GM06990 (cell line): ENCODE data around the gene TUBE1.

Experiments used
- DNase-seq: peaks from one replicate; pipeline ENCODE4 v3.0.0-alpha.2; 2011; ENCODE audit not compliant: insufficient read length; ENCODE audit errors: extremely low read depth
- H3K27me3 ChIP-seq: replicated peaks from 2 replicates; pipeline ENCODE4 v1.6.0; 2011; ENCODE audit warnings: low read length; ENCODE audit not compliant: control insufficient read depth, insufficient read depth
- H3K36me3 ChIP-seq: 2 replicates; pipeline ENCODE4 v1.5.1; 2011; ENCODE audit warnings: low read length; ENCODE audit not compliant: control insufficient read depth, insufficient read depth
- H3K4me3 ChIP-seq: replicated peaks from 2 replicates; pipeline ENCODE4 v1.5.1; 2011; ENCODE audit warnings: low read depth, mild to moderate bottlenecking, control low read depth, low read length
- TF ChIP-seq, protein P1 (sequence below): IDR thresholded peaks from 2 replicates; pipeline ENCODE4 v1.5.1; 2011; ENCODE audit warnings: low read length, control low read depth, mild to moderate bottlenecking, inconsistent platforms; ENCODE audit not compliant: insufficient read depth, poor library complexity, severe bottlenecking

Gene TUBE1

DNA sequence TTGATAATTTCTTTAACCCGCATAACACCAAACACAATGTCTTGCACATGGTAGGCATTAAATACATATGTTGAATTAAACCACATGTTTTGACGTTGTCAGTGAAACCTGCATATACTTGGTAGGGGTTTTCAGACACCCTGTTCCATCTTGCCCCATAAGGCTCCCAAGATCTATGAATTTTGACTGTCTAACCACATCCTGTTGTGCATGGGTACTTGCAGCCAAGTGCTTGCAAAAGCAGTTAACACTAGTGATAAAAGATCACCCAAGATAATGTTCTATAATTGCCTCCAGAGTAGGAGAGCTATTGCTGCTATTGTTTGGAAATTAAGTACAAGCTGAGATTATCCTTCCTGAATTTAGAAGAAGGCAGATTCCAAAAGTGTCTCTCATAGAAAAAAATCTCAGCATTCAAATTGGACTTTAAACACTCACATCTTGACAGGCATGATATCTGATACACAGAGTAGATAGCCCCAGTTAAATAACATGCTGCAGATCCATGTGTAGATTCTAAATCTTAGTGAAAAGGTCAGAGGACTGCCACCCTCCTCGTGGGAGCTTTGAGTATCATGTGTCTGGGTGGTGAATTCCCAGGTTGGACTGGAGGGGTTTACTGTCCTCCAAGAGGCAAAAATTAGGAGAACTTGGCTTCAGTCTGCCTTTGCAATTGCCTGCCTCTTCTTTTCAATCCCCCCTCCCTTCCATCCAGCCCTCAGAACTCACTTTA, 59.2 kb downstream of the TUBE1 start:
- peak; percentile 8 for DNase-seq
- Histone ChIP-seq H3K36me3 (no peaks in the 10 kb centered on the region), H3K27me3 (no peaks in the 10 kb centered on the region), H3K4me3 (no peak overlapping the region)
- TF ChIP-seq, protein P1, sequence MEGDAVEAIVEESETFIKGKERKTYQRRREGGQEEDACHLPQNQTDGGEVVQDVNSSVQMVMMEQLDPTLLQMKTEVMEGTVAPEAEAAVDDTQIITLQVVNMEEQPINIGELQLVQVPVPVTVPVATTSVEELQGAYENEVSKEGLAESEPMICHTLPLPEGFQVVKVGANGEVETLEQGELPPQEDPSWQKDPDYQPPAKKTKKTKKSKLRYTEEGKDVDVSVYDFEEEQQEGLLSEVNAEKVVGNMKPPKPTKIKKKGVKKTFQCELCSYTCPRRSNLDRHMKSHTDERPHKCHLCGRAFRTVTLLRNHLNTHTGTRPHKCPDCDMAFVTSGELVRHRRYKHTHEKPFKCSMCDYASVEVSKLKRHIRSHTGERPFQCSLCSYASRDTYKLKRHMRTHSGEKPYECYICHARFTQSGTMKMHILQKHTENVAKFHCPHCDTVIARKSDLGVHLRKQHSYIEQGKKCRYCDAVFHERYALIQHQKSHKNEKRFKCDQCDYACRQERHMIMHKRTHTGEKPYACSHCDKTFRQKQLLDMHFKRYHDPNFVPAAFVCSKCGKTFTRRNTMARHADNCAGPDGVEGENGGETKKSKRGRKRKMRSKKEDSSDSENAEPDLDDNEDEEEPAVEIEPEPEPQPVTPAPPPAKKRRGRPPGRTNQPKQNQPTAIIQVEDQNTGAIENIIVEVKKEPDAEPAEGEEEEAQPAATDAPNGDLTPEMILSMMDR, result no peak

GRCh38 chr6:112026933-112027332, 60.3 kb downstream of the TUBE1 start:
- no peak overlapping the region for H3K4me3 ChIP-seq
- H3K36me3 ChIP-seq, result no peaks in the 10 kb centered on the region
- TF ChIP-seq, protein P1, result no peak
- H3K27me3 ChIP-seq, result no peaks in the 10 kb centered on the region
- DNase-seq, result no peak

- TF ChIP-seq, protein P1, result no peak
- DNase-seq, result no peak
- Histone ChIP-seq H3K4me3 (no peak overlapping the region), H3K36me3 (no peaks in the 10 kb centered on the region), H3K27me3 (no peaks in the 10 kb centered on the region)
These were observed 62.8 kb downstream of the TUBE1 start for GRCh38 chr6:112024464-112024863.

- Histone ChIP-seq H3K36me3 (no peaks in the 10 kb centered on the region), H3K27me3 (no peaks in the 10 kb centered on the region), H3K4me3 (no peak overlapping the region)
- no peak for DNase-seq
- TF ChIP-seq, protein P1, result no peak
These were observed 64.5 kb downstream of the TUBE1 start for GRCh38 chr6:112022749-112023148.

- H3K36me3 ChIP-seq, result no peaks in the 10 kb centered on the region
- H3K27me3 ChIP-seq, result no peaks in the 10 kb centered on the region
- no peak overlapping the region for H3K4me3 ChIP-seq
- DNase-seq, result no peak
- TF ChIP-seq, protein P1, result no peak
These were observed 65.5 kb downstream of the TUBE1 start for GRCh38 chr6:112021691-112022310.
